HepG2 (cell line): ENCODE results near the gene RSBN1. TPM values are rescaled to one million over a fixed set of nuclear protein-coding genes. Genes with fewer than 3 reads are reported as not detected.

ENCODE experiments used
- ATM ChIP-seq: fragments of 450-650 bp; IDR thresholded peaks from 2 replicates; pipeline ENCODE4 v1.7.1; 2017; ENCODE audit warnings: mild to moderate bottlenecking, borderline replicate concordance
- CCDC6 ChIP-seq: sonication (generic); formaldehyde crosslinking; IDR thresholded peaks from 2 replicates; pipeline ENCODE4 v1.8.1; 2022; ENCODE audit warnings: mild to moderate bottlenecking, missing genetic modification reagents, moderate library complexity
- GMEB2 ChIP-seq: IDR thresholded peaks from 2 replicates; pipeline ENCODE4 v1.6.1; 2016; ENCODE audit warnings: missing biosample characterization, missing genetic modification reagents, low read depth
- HCFC1 ChIP-seq: fragments of 150-350 bp; IDR thresholded peaks from 2 replicates; pipeline ENCODE4 v1.6.1; 2014; ENCODE audit warnings: low read depth, low read length
- HNF1B ChIP-seq: sonication (generic); formaldehyde crosslinking; IDR thresholded peaks from 2 replicates; pipeline ENCODE4 v1.5.1; 2020; ENCODE audit warnings: mild to moderate bottlenecking, moderate library complexity, missing genetic modification reagents
- HNRNPUL1 ChIP-seq: fragments of 200-400 bp; formaldehyde crosslinking; IDR thresholded peaks from 2 replicates; pipeline ENCODE4 v1.6.1; 2017; ENCODE audit warnings: low read depth, mild to moderate bottlenecking, low read length, moderate library complexity
- MLXIP ChIP-seq: sonication (generic); formaldehyde crosslinking; IDR thresholded peaks from 2 replicates; pipeline ENCODE4 v1.9.0; 2021; ENCODE audit warnings: missing genetic modification reagents, borderline replicate concordance
- NCOA2 ChIP-seq: sonication (generic); formaldehyde crosslinking; IDR thresholded peaks from 2 replicates; pipeline ENCODE4 v1.8.0; 2022; ENCODE audit warnings: inconsistent platforms
- NFATC3 ChIP-seq: sonication (generic); formaldehyde crosslinking; IDR thresholded peaks from 2 replicates; pipeline ENCODE4 v1.5.1; 2020; ENCODE audit warnings: mild to moderate bottlenecking, missing genetic modification reagents
- NFYB ChIP-seq: sonication (generic); formaldehyde crosslinking; IDR thresholded peaks from 2 replicates; pipeline ENCODE4 v1.4.0; 2020; ENCODE audit warnings: missing genetic modification reagents
- NR1H2 ChIP-seq: sonication (generic); formaldehyde crosslinking; IDR thresholded peaks from 2 replicates; pipeline ENCODE4 v1.8.1; 2022; ENCODE audit warnings: low read depth, missing genetic modification reagents, borderline replicate concordance
- NR2F6 ChIP-seq, 2 experiments: IDR thresholded peaks; 2 replicates each; pipeline ENCODE4 v1.6.1; 2016; ENCODE audit warnings: antibody characterized with exemption in 1 of 2, mild to moderate bottlenecking in 1 of 2
- PBX3 ChIP-seq: sonication (generic); formaldehyde crosslinking; IDR thresholded peaks from 2 replicates; pipeline ENCODE4 v1.8.1; 2023; ENCODE audit warnings: missing genetic modification reagents, inconsistent platforms, borderline replicate concordance
- RNF2 ChIP-seq: fragments of 450-650 bp; conservative IDR thresholded peaks from 2 replicates; pipeline ENCODE4 v1.6.1; 2016; ENCODE audit warnings: low read depth
- SOX13 ChIP-seq, 3 experiments: fragments of 450-650 bp in 1 of 3; sonication (generic) in 1 of 3; formaldehyde crosslinking in 1 of 3; IDR thresholded peaks in 2 of 3; conservative IDR thresholded peaks in 1 of 3; 2 replicates each; pipeline versions ENCODE4 v1.5.0 to v1.6.1; 2016 to 2020; ENCODE audit warnings: antibody characterized with exemption in 1 of 3, mild to moderate bottlenecking in 1 of 3, missing compliant biosample characterization in 1 of 3, missing genetic modification reagents in 1 of 3, moderate library complexity in 1 of 3
- YEATS4 ChIP-seq: sonication (generic); formaldehyde crosslinking; IDR thresholded peaks from 2 replicates; pipeline ENCODE4 v1.4.0; 2020; ENCODE audit warnings: missing genetic modification reagents, borderline replicate concordance
- ZNF232 ChIP-seq: sonication (generic); formaldehyde crosslinking; IDR thresholded peaks from 2 replicates; pipeline ENCODE4 v1.4.0; 2020; ENCODE audit warnings: missing genetic modification reagents, borderline replicate concordance
- ZNF235 ChIP-seq: sonication (generic); formaldehyde crosslinking; IDR thresholded peaks from 2 replicates; pipeline ENCODE4 v1.8.1; 2023; ENCODE audit warnings: mild to moderate bottlenecking, missing genetic modification reagents, borderline replicate concordance
- ZNF30 ChIP-seq: sonication (generic); formaldehyde crosslinking; IDR thresholded peaks from 2 replicates; pipeline ENCODE4 v1.5.0; 2020; ENCODE audit warnings: mild to moderate bottlenecking, missing genetic modification reagents
- polyA plus RNA-seq, 8 experiments: library from polyadenylated mRNA; depleted of rRNA in 3 of 8; stranded (reverse) in 7 of 8; unstranded in 1 of 8; fragments of >200 nt; fragmentation: Illumina TruSeq in 4 of 8; extraction: Trizol in 4 of 8; gene quantifications; 2 replicates each; pipeline versions ENCODE4 v1.2.1 to v1.2.3, GENCODE V29; 2011 to 2016; ENCODE audit warnings: low read depth in 4 of 8, missing spikeins in 1 of 8, mixed read lengths in 1 of 8; ENCODE audit not compliant: insufficient read depth in 1 of 8
- total RNA-seq, 5 experiments: library from RNA; depleted of rRNA; stranded (reverse); fragments of >200 nt; fragmentation: Illumina TruSeq; extraction: Trizol; gene quantifications; 2 replicates each; pipeline ENCODE4 v1.2.3, GENCODE V29; 2016; ENCODE audit warnings: low read depth in 1 of 5

RSBN1 gene
- total and polyA plus RNA-seq, 2 of the 13 experiments (the other 11 are each of a cell fraction or from before 2014, with no cell fraction given) = 8.3 to 10.4 TPM

GRCh38 chr1:113811888-113812660 lies at the start of gene RSBN1 (continued):
- TF ChIP-seq NCOA2 = no peak
- TF ChIP-seq ZNF232 (CRISPR knock-in tag) = no peak
- TF ChIP-seq ATM = no peak
- peak; percentile 93 for TF ChIP-seq HCFC1
- peak; percentile 60; the same call in 1 of the 2 replicates for TF ChIP-seq HNRNPUL1
- TF ChIP-seq NFYB (CRISPR knock-in tag) = peak; percentile 73
- no peak; the same call in 1 of the 2 replicates for TF ChIP-seq RNF2
- no peak for TF ChIP-seq ZNF30 (CRISPR knock-in tag)
- TF ChIP-seq NR1H2 (CRISPR knock-in tag) = no peak
- TF ChIP-seq GMEB2 (CRISPR knock-in tag) = peak; percentile 85
- no peak for TF ChIP-seq ZNF235
- peak; percentile 89 for TF ChIP-seq HNF1B
- no peak for TF ChIP-seq NR2F6 (IDR thresholded peaks at IDR 0.05)
- TF ChIP-seq NR2F6 (CRISPR knock-in tag; IDR thresholded peaks at IDR 0.05) = no peak
- TF ChIP-seq MLXIP (CRISPR knock-in tag) = 0 out of 2 replicates have a peak, but pooled peaks have one; percentile 38
- no peak for TF ChIP-seq SOX13 (IDR thresholded peaks at IDR 0.05)
- TF ChIP-seq SOX13 (CRISPR knock-in tag; conservative IDR thresholded peaks at IDR 0.05 in 1 of 2, IDR thresholded peaks at IDR 0.05 in 1 of 2) = peak in 1 of 2 experiments; percentile 68; a peak in 1 of 4 replicates
- TF ChIP-seq CCDC6 (CRISPR knock-in tag) = no peak
- TF ChIP-seq NFATC3 (CRISPR knock-in tag) = no peak
- peak; percentile 83 for TF ChIP-seq YEATS4
- no peak for TF ChIP-seq PBX3 (CRISPR knock-in tag)
